KOPT-K1 (cell line): ENCODE data around the gene NEK6.

Experiments
- H3K27ac ChIP-seq: fragments of 200-600 bp; sonication (generic); 2 replicates; pipeline ENCODE4 v1.5.1; 2016; ENCODE audit warnings: antibody characterized with exemption, mild to moderate bottlenecking, low read depth, low read length; ENCODE audit not compliant: poor library complexity, severe bottlenecking
- H3K36me3 ChIP-seq: fragments of 200-600 bp; sonication (generic); 2 replicates; pipeline ENCODE4 v1.5.1; 2017; ENCODE audit warnings: antibody characterized with exemption, mild to moderate bottlenecking, low read length, moderate library complexity; ENCODE audit not compliant: insufficient read depth
- H3K9me3 ChIP-seq: fragments of 200-600 bp; sonication (generic); 2 replicates; pipeline ENCODE4 v1.5.1; 2017; ENCODE audit warnings: antibody characterized with exemption, low read length, mild to moderate bottlenecking; ENCODE audit not compliant: insufficient read depth, poor library complexity, severe bottlenecking

Gene NEK6

DNA sequence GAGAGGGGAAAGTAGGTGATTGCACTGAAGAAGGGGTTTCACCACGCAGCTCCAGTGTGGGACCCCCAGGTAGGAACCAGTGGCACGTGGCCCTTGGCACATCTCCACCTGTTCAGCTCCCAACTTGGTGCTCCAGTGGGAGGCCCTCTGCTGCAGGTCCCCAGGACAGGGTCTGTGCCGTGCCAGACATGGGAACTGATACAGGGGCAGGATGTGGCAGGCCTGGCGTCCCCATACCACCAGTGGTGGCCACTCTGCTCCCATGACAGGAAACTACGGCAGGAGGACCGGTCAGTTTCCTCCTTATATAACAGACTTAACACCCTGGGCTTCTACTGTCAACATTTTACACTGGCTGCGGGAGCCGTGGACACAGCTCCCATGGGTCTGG, 90.2 kb downstream of the NEK6 start:
- no peak overlapping the region for H3K27ac ChIP-seq
- no peaks in the 10 kb centered on the region for H3K9me3 ChIP-seq
- peaks cover 49% of the 10 kb centered on the region for H3K36me3 ChIP-seq

- Histone ChIP-seq H3K27ac (no peak overlapping the region), H3K36me3 (peaks cover 53% of the 10 kb centered on the region), H3K9me3 (no peaks in the 10 kb centered on the region)
These were observed 90.6 kb downstream of the NEK6 start for GRCh38 chr9:124348363-124348762.

DNA sequence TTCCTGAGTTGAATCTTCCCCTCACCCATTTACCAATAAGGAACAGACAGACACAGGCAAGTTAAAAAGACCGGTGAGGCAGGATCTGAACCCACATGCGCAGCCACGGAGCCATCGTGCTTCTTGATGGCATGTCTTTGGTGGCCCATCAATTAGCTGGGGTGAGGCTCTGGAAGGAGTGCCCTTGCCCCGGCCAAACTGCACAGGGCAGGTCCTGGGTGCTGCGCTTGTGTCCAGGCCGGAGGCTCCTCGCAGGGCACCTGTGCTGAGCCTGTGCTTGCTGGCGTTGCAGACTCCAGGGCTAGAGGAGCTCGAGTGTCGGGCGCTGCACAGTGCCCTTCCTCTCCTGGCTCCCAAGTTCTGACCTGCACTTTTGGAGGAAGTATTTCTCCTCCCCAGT, 91.1 kb downstream of the NEK6 start:
- H3K9me3 ChIP-seq, result no peaks in the 10 kb centered on the region
- H3K36me3 ChIP-seq, result peaks cover 57% of the 10 kb centered on the region

GRCh38 chr9:124349267-124349666, 91.5 kb downstream of the NEK6 start:
- Histone ChIP-seq H3K36me3 (peaks cover 62% of the 10 kb centered on the region), H3K9me3 (no peaks in the 10 kb centered on the region), H3K27ac (no peak overlapping the region)

More for the DNA sequence above, 91.1 kb downstream of the NEK6 start:
- no peak overlapping the region for H3K27ac ChIP-seq

- no peak overlapping the region for H3K27ac ChIP-seq
- no peaks in the 10 kb centered on the region for H3K9me3 ChIP-seq
- H3K36me3 ChIP-seq, result peaks cover 68% of the 10 kb centered on the region
These were observed 92.1 kb downstream of the NEK6 start for GRCh38 chr9:124349675-124350493.

DNA sequence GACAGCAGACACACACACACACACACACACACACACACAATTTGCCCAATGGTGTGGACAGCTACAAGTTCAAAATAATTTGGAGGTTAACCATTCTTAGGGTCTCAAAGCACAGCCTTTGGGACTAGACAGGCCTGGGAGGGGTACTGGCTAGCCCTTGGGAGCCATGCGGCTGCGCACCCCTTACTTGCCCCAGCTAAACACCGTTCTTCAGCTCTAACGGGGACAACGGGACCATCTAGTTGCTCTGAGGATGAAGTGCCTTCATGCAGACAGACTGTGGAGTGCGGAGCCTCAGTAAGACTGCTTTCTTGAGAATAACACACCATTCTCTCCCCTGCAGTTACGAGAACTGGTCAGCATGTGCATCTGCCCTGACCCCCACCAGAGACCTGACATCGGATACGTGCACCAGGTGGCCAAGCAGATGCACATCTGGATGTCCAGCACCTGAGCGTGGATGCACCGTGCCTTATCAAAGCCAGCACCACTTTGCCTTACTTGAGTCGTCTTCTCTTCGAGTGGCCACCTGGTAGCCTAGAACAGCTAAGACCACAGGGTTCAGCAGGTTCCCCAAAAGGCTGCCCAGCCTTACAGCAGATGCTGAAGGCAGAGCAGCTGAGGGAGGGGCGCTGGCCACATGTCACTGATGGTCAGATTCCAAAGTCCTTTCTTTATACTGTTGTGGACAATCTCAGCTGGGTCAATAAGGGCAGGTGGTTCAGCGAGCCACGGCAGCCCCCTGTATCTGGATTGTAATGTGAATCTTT, 92.9 kb downstream of the NEK6 start:
- Histone ChIP-seq H3K36me3 (peaks cover 75% of the 10 kb centered on the region), H3K9me3 (no peaks in the 10 kb centered on the region), H3K27ac (no peak overlapping the region)

GRCh38 chr9:124351672-124352468, 94.1 kb downstream of the NEK6 start:
- H3K36me3 ChIP-seq, result peaks cover 87% of the 10 kb centered on the region
- H3K27ac ChIP-seq, result no peak overlapping the region
- H3K9me3 ChIP-seq, result no peaks in the 10 kb centered on the region

- Histone ChIP-seq H3K27ac (no peak overlapping the region), H3K9me3 (no peaks in the 10 kb centered on the region), H3K36me3 (peaks cover 87% of the 10 kb centered on the region)
These were observed 94.9 kb downstream of the NEK6 start for GRCh38 chr9:124352616-124353015.

GRCh38 chr9:124353166-124353768, 95.5 kb downstream of the NEK6 start:
- Histone ChIP-seq H3K27ac (no peak overlapping the region), H3K9me3 (no peaks in the 10 kb centered on the region), H3K36me3 (peaks cover 82% of the 10 kb centered on the region)

DNA sequence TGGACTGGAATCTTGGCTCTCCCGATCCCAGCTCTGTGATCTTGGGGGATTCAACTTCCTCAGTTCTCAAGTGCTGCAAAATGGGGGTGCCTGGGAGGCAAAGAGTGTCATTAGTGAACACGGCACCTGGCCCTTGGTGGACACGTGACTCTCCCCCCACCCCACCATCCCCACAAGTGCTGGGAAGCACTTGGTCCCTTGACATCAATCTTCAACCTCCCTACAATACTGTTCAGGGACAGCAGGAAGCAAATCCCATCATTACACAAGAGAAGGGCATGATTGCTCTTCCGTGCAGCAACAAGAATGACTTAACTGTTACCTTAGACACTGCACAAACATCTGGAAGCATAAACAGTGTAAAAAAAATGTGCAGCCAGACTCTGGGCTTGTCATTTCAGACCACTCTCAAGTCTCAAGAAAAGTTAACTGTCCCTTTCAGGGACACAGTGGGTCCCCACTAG, 96.1 kb downstream of the NEK6 start:
- Histone ChIP-seq H3K27ac (no peak overlapping the region), H3K9me3 (no peaks in the 10 kb centered on the region), H3K36me3 (peaks cover 76% of the 10 kb centered on the region)

- no peaks in the 10 kb centered on the region for H3K9me3 ChIP-seq
- H3K36me3 ChIP-seq, result peaks cover 73% of the 10 kb centered on the region
- H3K27ac ChIP-seq, result no peak overlapping the region
These were observed 96.7 kb downstream of the NEK6 start for GRCh38 chr9:124354346-124355038.

DNA sequence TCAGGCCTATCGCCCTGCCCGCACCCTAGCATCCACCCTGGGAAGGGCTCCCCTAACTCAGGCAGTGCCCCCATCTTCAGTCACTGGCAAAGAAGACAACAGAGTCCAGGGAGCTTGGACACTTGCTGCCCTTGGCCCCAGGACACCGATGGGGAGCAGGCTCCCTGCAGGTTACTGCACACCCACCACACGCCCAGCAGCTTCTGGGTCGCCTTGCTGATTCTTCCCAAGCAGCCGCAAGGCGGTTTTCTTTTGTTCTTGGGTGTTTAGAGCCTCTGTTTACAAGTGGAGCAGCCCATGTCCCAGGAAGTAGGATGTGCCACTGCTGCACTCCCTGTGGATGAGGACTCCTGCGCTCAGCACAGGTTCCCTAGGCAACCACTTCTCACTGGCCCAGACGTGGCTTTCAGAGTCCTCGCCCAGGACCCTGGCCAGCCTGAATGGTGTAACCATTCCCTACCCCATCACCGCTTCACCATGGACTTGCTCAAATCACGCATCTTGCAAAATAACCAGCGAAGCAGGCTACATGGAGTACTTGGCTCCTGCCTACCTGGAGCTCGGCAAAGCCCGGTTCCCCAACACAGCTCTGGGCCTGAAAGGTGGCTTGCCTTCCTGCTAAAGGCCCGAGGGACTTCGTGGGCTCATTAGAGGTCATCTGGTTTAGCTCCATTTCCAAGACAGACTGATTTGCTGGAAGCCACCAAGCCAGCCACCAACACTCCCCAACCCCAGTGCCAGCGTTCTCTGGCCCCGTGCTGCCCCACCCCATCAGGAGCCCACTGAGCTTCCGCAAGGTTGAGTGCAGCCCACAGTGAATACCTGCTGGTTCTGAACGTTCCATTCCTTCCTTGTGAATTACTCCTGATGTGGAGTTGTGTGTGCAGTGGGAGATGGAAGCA, 97.5 kb downstream of the NEK6 start:
- Histone ChIP-seq H3K36me3 (peaks cover 65% of the 10 kb centered on the region), H3K27ac (no peak overlapping the region), H3K9me3 (no peaks in the 10 kb centered on the region)

DNA sequence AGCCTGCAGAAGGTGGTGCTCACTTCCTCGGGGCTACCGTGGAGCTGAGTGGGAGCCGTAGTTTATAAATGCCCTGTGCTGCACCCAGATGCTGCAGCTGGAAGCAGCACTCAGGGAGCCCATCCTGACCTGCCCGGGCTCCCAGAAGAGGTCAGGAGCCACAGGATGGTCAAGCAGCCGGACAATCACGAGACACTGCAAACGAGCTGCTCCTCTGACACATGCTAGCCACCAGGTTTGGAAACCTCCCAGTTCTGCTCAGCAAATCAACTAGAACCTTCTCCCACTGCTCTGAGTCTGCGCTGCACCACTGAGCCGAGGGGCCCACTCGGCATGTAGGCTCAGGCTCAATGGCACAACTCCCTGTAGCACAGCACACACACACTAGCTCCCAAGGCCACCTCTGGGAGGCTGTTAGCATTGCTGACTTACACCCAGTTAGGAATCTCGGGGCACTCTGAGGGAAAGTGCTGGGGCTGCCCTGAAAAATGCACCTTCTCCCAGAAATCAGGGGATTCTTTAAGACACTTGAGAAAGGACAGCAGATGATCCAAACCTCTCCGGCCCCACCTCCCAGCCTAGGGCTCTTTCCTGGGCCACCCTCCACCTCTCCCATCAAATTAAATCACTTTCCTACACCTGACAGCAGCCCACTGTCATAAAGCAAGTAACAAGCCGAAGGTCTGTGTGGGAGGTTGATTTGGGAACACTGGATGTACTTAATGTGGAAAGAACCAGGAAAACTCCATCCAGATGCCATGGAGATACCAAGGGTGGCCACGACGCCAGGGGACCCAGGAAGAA, 98.4 kb downstream of the NEK6 start:
- Histone ChIP-seq H3K27ac (no peak overlapping the region), H3K9me3 (no peaks in the 10 kb centered on the region), H3K36me3 (peaks cover 59% of the 10 kb centered on the region)
